ENCODE results near the gene GPR137B.

The GPR137B gene

GRCh38 chr1:236209713-236210112 is 67.4 kb downstream of the GPR137B start:
- H3K27ac ChIP-seq (ENCODE audit: low read depth, low read length): no peak overlapping the region
- H3K4me1 ChIP-seq (ENCODE audit: control insufficient read depth in 1 of 2, insufficient read depth in 2 of 2, low read length in 2 of 2): no peaks in the 10 kb centered on the region
- peaks cover 4 to 7% of the 10 kb centered on the region in 2 donors for H3K36me3 ChIP-seq (ENCODE audit: control insufficient read depth in 1 of 2, insufficient read depth in 2 of 2, low read length in 2 of 2)
- H3K27me3 ChIP-seq (ENCODE audit: control insufficient read depth in 1 of 2, insufficient read depth in 2 of 2, low read length in 2 of 2): no peaks in the 10 kb centered on the region
- no peaks in the 10 kb centered on the region for H3K9me3 ChIP-seq (ENCODE audit: control insufficient read depth in 1 of 2, low read length in 2 of 2)
- H3K4me3 ChIP-seq (ENCODE audit: low read depth in 1 of 2, low read length in 2 of 2): no peak overlapping the region
- no peak overlapping the region for H3K9ac ChIP-seq (ENCODE audit: low read depth in 1 of 2, low read length in 2 of 2)

- Histone ChIP-seq H3K4me3 (ENCODE audit: low read depth in 1 of 2, low read length in 2 of 2) (no peak overlapping the region), H3K9me3 (ENCODE audit: control insufficient read depth in 1 of 2, low read length in 2 of 2) (no peaks in the 10 kb centered on the region), H3K27me3 (ENCODE audit: control insufficient read depth in 1 of 2, insufficient read depth in 2 of 2, low read length in 2 of 2) (no peaks in the 10 kb centered on the region), H3K9ac (ENCODE audit: low read depth in 1 of 2, low read length in 2 of 2) (no peak overlapping the region), H3K36me3 (ENCODE audit: control insufficient read depth in 1 of 2, insufficient read depth in 2 of 2, low read length in 2 of 2) (peaks cover 0 to 11% of the 10 kb centered on the region in 2 donors), H3K27ac (ENCODE audit: low read depth, low read length) (no peak overlapping the region), H3K4me1 (ENCODE audit: control insufficient read depth in 1 of 2, insufficient read depth in 2 of 2, low read length in 2 of 2) (no peaks in the 10 kb centered on the region)
Measured at GRCh38 chr1:236211815-236212214, 69.5 kb downstream of the GPR137B start.

- Histone ChIP-seq H3K9ac (ENCODE audit: low read depth in 1 of 2, low read length in 2 of 2) (no peak overlapping the region), H3K27me3 (ENCODE audit: control insufficient read depth in 1 of 2, insufficient read depth in 2 of 2, low read length in 2 of 2) (no peaks in the 10 kb centered on the region), H3K9me3 (ENCODE audit: control insufficient read depth in 1 of 2, low read length in 2 of 2) (no peaks in the 10 kb centered on the region), H3K4me3 (ENCODE audit: low read depth in 1 of 2, low read length in 2 of 2) (no peak overlapping the region), H3K27ac (ENCODE audit: low read depth, low read length) (no peak overlapping the region), H3K36me3 (ENCODE audit: control insufficient read depth in 1 of 2, insufficient read depth in 2 of 2, low read length in 2 of 2) (peaks cover 0 to 7% of the 10 kb centered on the region in 2 donors), H3K4me1 (ENCODE audit: control insufficient read depth in 1 of 2, insufficient read depth in 2 of 2, low read length in 2 of 2) (no peaks in the 10 kb centered on the region)
Measured at GRCh38 chr1:236213534-236213933, 71.2 kb downstream of the GPR137B start.

GRCh38 chr1:236214761-236215160 is 72.4 kb downstream of the GPR137B start:
- peaks cover 0 to 7% of the 10 kb centered on the region in 2 donors for H3K36me3 ChIP-seq (ENCODE audit: control insufficient read depth in 1 of 2, insufficient read depth in 2 of 2, low read length in 2 of 2)
- no peak overlapping the region for H3K27ac ChIP-seq (ENCODE audit: low read depth, low read length)
- H3K4me3 ChIP-seq (ENCODE audit: low read depth in 1 of 2, low read length in 2 of 2): no peak overlapping the region
- H3K4me1 ChIP-seq (ENCODE audit: control insufficient read depth in 1 of 2, insufficient read depth in 2 of 2, low read length in 2 of 2): no peaks in the 10 kb centered on the region
- no peaks in the 10 kb centered on the region for H3K27me3 ChIP-seq (ENCODE audit: control insufficient read depth in 1 of 2, insufficient read depth in 2 of 2, low read length in 2 of 2)
- no peaks in the 10 kb centered on the region for H3K9me3 ChIP-seq (ENCODE audit: control insufficient read depth in 1 of 2, low read length in 2 of 2)
- no peak overlapping the region for H3K9ac ChIP-seq (ENCODE audit: low read depth in 1 of 2, low read length in 2 of 2)

- no peaks in the 10 kb centered on the region for H3K4me1 ChIP-seq (ENCODE audit: control insufficient read depth in 1 of 2, insufficient read depth in 2 of 2, low read length in 2 of 2)
- no peak overlapping the region for H3K4me3 ChIP-seq (ENCODE audit: low read depth in 1 of 2, low read length in 2 of 2)
- H3K36me3 ChIP-seq (ENCODE audit: control insufficient read depth in 1 of 2, insufficient read depth in 2 of 2, low read length in 2 of 2): peaks cover 3 to 13% of the 10 kb centered on the region in 2 donors
- H3K9ac ChIP-seq (ENCODE audit: low read depth in 1 of 2, low read length in 2 of 2): no peak overlapping the region
- H3K9me3 ChIP-seq (ENCODE audit: control insufficient read depth in 1 of 2, low read length in 2 of 2): no peaks in the 10 kb centered on the region
- H3K27me3 ChIP-seq (ENCODE audit: control insufficient read depth in 1 of 2, insufficient read depth in 2 of 2, low read length in 2 of 2): no peaks in the 10 kb centered on the region
- no peak overlapping the region for H3K27ac ChIP-seq (ENCODE audit: low read depth, low read length)
Measured at GRCh38 chr1:236220473-236220872, 78.1 kb downstream of the GPR137B start.

- no peak overlapping the region for H3K27ac ChIP-seq (ENCODE audit: low read depth, low read length)
- H3K4me3 ChIP-seq (ENCODE audit: low read depth in 1 of 2, low read length in 2 of 2): no peak overlapping the region
- no peaks in the 10 kb centered on the region for H3K4me1 ChIP-seq (ENCODE audit: control insufficient read depth in 1 of 2, insufficient read depth in 2 of 2, low read length in 2 of 2)
- no peaks in the 10 kb centered on the region for H3K9me3 ChIP-seq (ENCODE audit: control insufficient read depth in 1 of 2, low read length in 2 of 2)
- no peaks in the 10 kb centered on the region for H3K27me3 ChIP-seq (ENCODE audit: control insufficient read depth in 1 of 2, insufficient read depth in 2 of 2, low read length in 2 of 2)
- no peak overlapping the region for H3K9ac ChIP-seq (ENCODE audit: low read depth in 1 of 2, low read length in 2 of 2)
- H3K36me3 ChIP-seq (ENCODE audit: control insufficient read depth in 1 of 2, insufficient read depth in 2 of 2, low read length in 2 of 2): peaks cover 0 to 19% of the 10 kb centered on the region in 2 donors
Measured at GRCh38 chr1:236222632-236223031, 80.3 kb downstream of the GPR137B start.

GRCh38 chr1:236228411-236228810 is 86.1 kb downstream of the GPR137B start:
- no peak overlapping the region for H3K4me3 ChIP-seq (ENCODE audit: low read depth in 1 of 2, low read length in 2 of 2)
- H3K9ac ChIP-seq (ENCODE audit: low read depth in 1 of 2, low read length in 2 of 2): no peak overlapping the region
- H3K9me3 ChIP-seq (ENCODE audit: control insufficient read depth in 1 of 2, low read length in 2 of 2): no peaks in the 10 kb centered on the region
- no peak overlapping the region for H3K27ac ChIP-seq (ENCODE audit: low read depth, low read length)
- H3K27me3 ChIP-seq (ENCODE audit: control insufficient read depth in 1 of 2, insufficient read depth in 2 of 2, low read length in 2 of 2): no peaks in the 10 kb centered on the region
- peaks cover 5 to 15% of the 10 kb centered on the region in 2 donors for H3K36me3 ChIP-seq (ENCODE audit: control insufficient read depth in 1 of 2, insufficient read depth in 2 of 2, low read length in 2 of 2)
- no peaks in the 10 kb centered on the region for H3K4me1 ChIP-seq (ENCODE audit: control insufficient read depth in 1 of 2, insufficient read depth in 2 of 2, low read length in 2 of 2)

GRCh38 chr1:236235116-236235515 is 92.8 kb downstream of the GPR137B start:
- H3K9ac ChIP-seq (ENCODE audit: low read depth in 1 of 2, low read length in 2 of 2): no peak overlapping the region
- peaks cover 0 to 4% of the 10 kb centered on the region in 2 donors for H3K36me3 ChIP-seq (ENCODE audit: control insufficient read depth in 1 of 2, insufficient read depth in 2 of 2, low read length in 2 of 2)
- H3K27me3 ChIP-seq (ENCODE audit: control insufficient read depth in 1 of 2, insufficient read depth in 2 of 2, low read length in 2 of 2): no peaks in the 10 kb centered on the region
- H3K4me1 ChIP-seq (ENCODE audit: control insufficient read depth in 1 of 2, insufficient read depth in 2 of 2, low read length in 2 of 2): no peaks in the 10 kb centered on the region
- no peak overlapping the region for H3K27ac ChIP-seq (ENCODE audit: low read depth, low read length)
- H3K4me3 ChIP-seq (ENCODE audit: low read depth in 1 of 2, low read length in 2 of 2): no peak overlapping the region
- H3K9me3 ChIP-seq (ENCODE audit: control insufficient read depth in 1 of 2, low read length in 2 of 2): no peaks in the 10 kb centered on the region

- Histone ChIP-seq H3K27ac (ENCODE audit: low read depth, low read length) (no peak overlapping the region), H3K9ac (ENCODE audit: low read depth in 1 of 2, low read length in 2 of 2) (no peak overlapping the region), H3K36me3 (ENCODE audit: control insufficient read depth in 1 of 2, insufficient read depth in 2 of 2, low read length in 2 of 2) (peaks cover 4 to 11% of the 10 kb centered on the region in 2 donors)
Measured at GRCh38 chr1:236239092-236239585, 96.8 kb downstream of the GPR137B start.

GRCh38 chr1:236240675-236241074 is 98.3 kb downstream of the GPR137B start:
- H3K36me3 ChIP-seq (ENCODE audit: control insufficient read depth in 1 of 2, insufficient read depth in 2 of 2, low read length in 2 of 2): peaks cover 4 to 11% of the 10 kb centered on the region in 2 donors
- no peak overlapping the region for H3K27ac ChIP-seq (ENCODE audit: low read depth, low read length)
- H3K9me3 ChIP-seq (ENCODE audit: control insufficient read depth in 1 of 2, low read length in 2 of 2): no peaks in the 10 kb centered on the region
- no peaks in the 10 kb centered on the region for H3K27me3 ChIP-seq (ENCODE audit: control insufficient read depth in 1 of 2, insufficient read depth in 2 of 2, low read length in 2 of 2)
- H3K4me1 ChIP-seq (ENCODE audit: control insufficient read depth in 1 of 2, insufficient read depth in 2 of 2, low read length in 2 of 2): no peaks in the 10 kb centered on the region
- H3K9ac ChIP-seq (ENCODE audit: low read depth in 1 of 2, low read length in 2 of 2): no peak overlapping the region
- no peak overlapping the region for H3K4me3 ChIP-seq (ENCODE audit: low read depth in 1 of 2, low read length in 2 of 2)

More at GRCh38 chr1:236239092-236239585, 96.8 kb downstream of the GPR137B start:
- H3K27me3 ChIP-seq (ENCODE audit: control insufficient read depth in 1 of 2, insufficient read depth in 2 of 2, low read length in 2 of 2): no peaks in the 10 kb centered on the region
- no peaks in the 10 kb centered on the region for H3K9me3 ChIP-seq (ENCODE audit: control insufficient read depth in 1 of 2, low read length in 2 of 2)
- H3K4me3 ChIP-seq (ENCODE audit: low read depth in 1 of 2, low read length in 2 of 2): no peak overlapping the region
- no peaks in the 10 kb centered on the region for H3K4me1 ChIP-seq (ENCODE audit: control insufficient read depth in 1 of 2, insufficient read depth in 2 of 2, low read length in 2 of 2)

- no peak overlapping the region for H3K27ac ChIP-seq (ENCODE audit: low read depth, low read length)
- H3K9ac ChIP-seq (ENCODE audit: low read depth in 1 of 2, low read length in 2 of 2): no peak overlapping the region
- H3K4me1 ChIP-seq (ENCODE audit: control insufficient read depth in 1 of 2, insufficient read depth in 2 of 2, low read length in 2 of 2): no peaks in the 10 kb centered on the region
- no peaks in the 10 kb centered on the region for H3K9me3 ChIP-seq (ENCODE audit: control insufficient read depth in 1 of 2, low read length in 2 of 2)
- H3K36me3 ChIP-seq (ENCODE audit: control insufficient read depth in 1 of 2, insufficient read depth in 2 of 2, low read length in 2 of 2): peaks cover 4 to 7% of the 10 kb centered on the region in 2 donors
- H3K4me3 ChIP-seq (ENCODE audit: low read depth in 1 of 2, low read length in 2 of 2): no peak overlapping the region
- H3K27me3 ChIP-seq (ENCODE audit: control insufficient read depth in 1 of 2, insufficient read depth in 2 of 2, low read length in 2 of 2): no peaks in the 10 kb centered on the region
Measured at GRCh38 chr1:236242568-236242967, 100.2 kb downstream of the GPR137B start.
